ENCODE results near the gene TRIM14. TPM values are rescaled to one million over a fixed set of nuclear protein-coding genes. Genes with fewer than 3 reads are reported as not detected.

The TRIM14 gene, protein sequence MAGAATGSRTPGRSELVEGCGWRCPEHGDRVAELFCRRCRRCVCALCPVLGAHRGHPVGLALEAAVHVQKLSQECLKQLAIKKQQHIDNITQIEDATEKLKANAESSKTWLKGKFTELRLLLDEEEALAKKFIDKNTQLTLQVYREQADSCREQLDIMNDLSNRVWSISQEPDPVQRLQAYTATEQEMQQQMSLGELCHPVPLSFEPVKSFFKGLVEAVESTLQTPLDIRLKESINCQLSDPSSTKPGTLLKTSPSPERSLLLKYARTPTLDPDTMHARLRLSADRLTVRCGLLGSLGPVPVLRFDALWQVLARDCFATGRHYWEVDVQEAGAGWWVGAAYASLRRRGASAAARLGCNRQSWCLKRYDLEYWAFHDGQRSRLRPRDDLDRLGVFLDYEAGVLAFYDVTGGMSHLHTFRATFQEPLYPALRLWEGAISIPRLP
- 25.8 TPM for total RNA-seq

DNA sequence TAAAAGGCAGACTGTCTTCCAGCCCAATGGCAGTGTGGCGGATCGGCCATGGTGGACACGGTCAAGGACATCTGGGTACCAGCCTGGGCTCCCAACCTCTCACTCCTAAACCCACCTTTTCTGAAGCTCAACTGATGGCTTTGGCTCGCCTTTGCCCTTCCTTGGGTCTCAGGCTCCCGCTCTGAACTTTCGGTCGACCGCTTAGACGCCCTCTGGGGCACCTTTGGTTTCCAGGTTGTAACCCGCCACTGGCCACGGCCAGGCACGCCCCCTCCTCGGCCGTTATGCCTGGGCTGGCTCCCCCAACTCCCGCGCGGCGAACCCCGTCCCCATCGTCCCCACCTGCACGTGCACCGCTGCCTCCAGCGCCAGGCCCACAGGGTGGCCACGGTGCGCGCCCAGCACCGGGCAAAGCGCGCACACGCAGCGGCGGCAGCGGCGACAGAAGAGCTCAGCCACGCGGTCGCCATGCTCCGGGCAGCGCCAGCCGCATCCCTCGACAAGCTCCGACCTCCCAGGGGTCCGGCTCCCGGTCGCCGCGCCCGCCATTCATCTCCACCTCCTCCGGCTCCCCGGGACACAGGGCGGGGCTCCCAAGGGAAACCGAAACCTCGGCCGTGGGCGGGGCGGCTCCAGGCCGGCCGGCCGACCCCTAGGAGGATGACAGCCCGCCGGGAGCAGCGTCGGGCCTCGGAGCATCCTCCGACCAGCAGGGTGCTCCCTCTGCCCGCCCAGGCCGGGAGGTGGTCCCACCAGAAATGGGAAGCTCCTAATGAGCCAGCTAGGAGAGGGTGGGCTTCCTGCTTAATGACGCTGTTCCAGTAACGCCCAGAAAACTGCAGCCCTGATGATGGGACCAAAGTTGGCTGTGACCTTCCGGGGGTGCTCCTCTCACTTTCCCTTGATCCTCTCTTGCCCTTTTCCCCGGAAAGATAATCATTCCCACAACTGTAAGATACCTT lies at the start of gene TRIM14:
Gene TRIM14 (minus strand): TSS at position 583 of the 962 bp plus-strand sequence. CDS start 34 bp downstream, at position 549.
- TF ChIP-seq, protein P1, sequence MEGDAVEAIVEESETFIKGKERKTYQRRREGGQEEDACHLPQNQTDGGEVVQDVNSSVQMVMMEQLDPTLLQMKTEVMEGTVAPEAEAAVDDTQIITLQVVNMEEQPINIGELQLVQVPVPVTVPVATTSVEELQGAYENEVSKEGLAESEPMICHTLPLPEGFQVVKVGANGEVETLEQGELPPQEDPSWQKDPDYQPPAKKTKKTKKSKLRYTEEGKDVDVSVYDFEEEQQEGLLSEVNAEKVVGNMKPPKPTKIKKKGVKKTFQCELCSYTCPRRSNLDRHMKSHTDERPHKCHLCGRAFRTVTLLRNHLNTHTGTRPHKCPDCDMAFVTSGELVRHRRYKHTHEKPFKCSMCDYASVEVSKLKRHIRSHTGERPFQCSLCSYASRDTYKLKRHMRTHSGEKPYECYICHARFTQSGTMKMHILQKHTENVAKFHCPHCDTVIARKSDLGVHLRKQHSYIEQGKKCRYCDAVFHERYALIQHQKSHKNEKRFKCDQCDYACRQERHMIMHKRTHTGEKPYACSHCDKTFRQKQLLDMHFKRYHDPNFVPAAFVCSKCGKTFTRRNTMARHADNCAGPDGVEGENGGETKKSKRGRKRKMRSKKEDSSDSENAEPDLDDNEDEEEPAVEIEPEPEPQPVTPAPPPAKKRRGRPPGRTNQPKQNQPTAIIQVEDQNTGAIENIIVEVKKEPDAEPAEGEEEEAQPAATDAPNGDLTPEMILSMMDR (IDR thresholded peaks at IDR 0.05): no peak
- peak in 1 of 2 donors; percentile 46 for TF ChIP-seq POLR2AphosphoS5 (IDR thresholded peaks at IDR 0.05; ENCODE audit: insufficient read depth in 1 of 2, low read depth in 1 of 2)
- peak within 1 kb of the TSS; percentile 56 for H3K4me3 ChIP-seq
- H3K9me3 ChIP-seq: no peaks in the 10 kb centered on the region
- peak within 1 kb of the TSS; percentile 65 for H3K27ac ChIP-seq
- no peaks in the 10 kb centered on the region for H3K27me3 ChIP-seq
- no peaks in the 10 kb centered on the region for H3K36me3 ChIP-seq
- intact Hi-C loops (cut with DNase I): no loop called here
- no peak for DNase-seq (ENCODE audit: extremely low spot score in 2 of 2)
- H3K4me1 ChIP-seq: peaks cover 18% of the 10 kb centered on the region

GRCh38 chr9:98168153-98168780 lies 49.2 kb upstream of the TRIM14 start:
- no peaks in the 10 kb centered on the region for H3K9me3 ChIP-seq
- no peak overlapping the region for H3K4me3 ChIP-seq
- no peaks in the 10 kb centered on the region for H3K36me3 ChIP-seq
- TF ChIP-seq POLR2AphosphoS5 (IDR thresholded peaks at IDR 0.05; ENCODE audit: insufficient read depth in 1 of 2, low read depth in 1 of 2) (no peak), POLR2A (IDR thresholded peaks at IDR 0.05) (no peak)
- TF ChIP-seq, protein P1 (IDR thresholded peaks at IDR 0.05): no peak
- peaks cover 9% of the 10 kb centered on the region for H3K4me1 ChIP-seq
- no peak overlapping the region for H3K27ac ChIP-seq
- intact Hi-C loops (cut with DNase I): no loop called here
- no peaks in the 10 kb centered on the region for H3K27me3 ChIP-seq
- no peak for DNase-seq (ENCODE audit: extremely low spot score in 2 of 2)

DNA sequence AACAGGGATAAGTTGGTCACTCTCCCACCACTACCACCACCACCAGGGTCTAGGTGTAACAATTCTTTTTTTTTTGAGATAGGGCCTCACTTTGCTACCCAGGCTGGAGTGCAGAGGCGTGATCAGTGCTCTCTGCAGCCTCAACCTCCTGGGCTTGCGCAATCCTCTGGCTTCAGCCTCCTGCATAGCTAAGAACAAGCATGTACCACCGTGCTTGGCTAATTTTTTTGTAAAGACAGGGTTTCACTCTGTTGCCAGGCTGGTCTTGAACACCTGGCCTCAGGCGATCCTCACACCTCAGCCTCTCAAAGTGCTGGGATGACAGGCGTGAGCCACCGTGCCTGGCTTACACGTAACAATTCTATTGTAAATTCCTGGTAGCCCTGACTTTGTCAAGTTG lies 45.9 kb upstream of the TRIM14 start:
- no peak overlapping the region for H3K4me3 ChIP-seq
- intact Hi-C loops (cut with DNase I): no loop called here
- no peaks in the 10 kb centered on the region for H3K36me3 ChIP-seq
- no peak overlapping the region for H3K27ac ChIP-seq
- no peaks in the 10 kb centered on the region for H3K9me3 ChIP-seq
- H3K27me3 ChIP-seq: no peaks in the 10 kb centered on the region
- DNase-seq (ENCODE audit: extremely low spot score in 2 of 2): no peak
- no peak for TF ChIP-seq POLR2AphosphoS5 (IDR thresholded peaks at IDR 0.05; ENCODE audit: insufficient read depth in 1 of 2, low read depth in 1 of 2)
- TF ChIP-seq POLR2A (IDR thresholded peaks at IDR 0.05): no peak
- TF ChIP-seq, protein P1 (IDR thresholded peaks at IDR 0.05): no peak
- peaks cover 18% of the 10 kb centered on the region for H3K4me1 ChIP-seq

DNA sequence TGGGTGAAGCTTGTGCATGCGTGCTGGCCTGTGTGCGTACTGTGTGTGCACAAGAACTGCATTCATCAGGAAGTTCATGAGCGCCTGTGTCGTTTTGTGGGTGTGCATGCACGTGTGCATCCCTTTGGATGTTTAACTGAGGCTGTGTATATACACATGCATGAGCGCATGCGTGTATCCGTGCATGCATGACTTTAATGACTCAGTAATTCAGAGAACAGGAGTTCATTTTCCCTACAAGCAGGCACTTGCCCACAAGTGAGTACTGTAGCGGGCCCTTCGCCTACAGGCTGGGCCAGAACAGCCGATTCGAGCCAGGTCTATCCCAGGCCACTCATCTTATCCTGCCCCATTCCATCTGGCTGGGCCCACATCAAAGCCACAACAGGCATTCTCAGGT lies 43.6 kb upstream of the TRIM14 start:
- TF ChIP-seq POLR2AphosphoS5 (IDR thresholded peaks at IDR 0.05; ENCODE audit: insufficient read depth in 1 of 2, low read depth in 1 of 2) (peak in 1 of 2 donors; percentile 85), POLR2A (IDR thresholded peaks at IDR 0.05) (no peak)
- TF ChIP-seq, protein P1 (IDR thresholded peaks at IDR 0.05): no peak
- Histone ChIP-seq H3K27me3 (no peaks in the 10 kb centered on the region), H3K36me3 (no peaks in the 10 kb centered on the region), H3K4me1 (peaks cover 9% of the 10 kb centered on the region), H3K4me3 (no peak overlapping the region), H3K9me3 (no peaks in the 10 kb centered on the region), H3K27ac (no peak overlapping the region)
- intact Hi-C loops (cut with DNase I): no loop called here
- no peak for DNase-seq (ENCODE audit: extremely low spot score in 2 of 2)

Data from vagina (tissue), 2 donors.